ENCODE measurements around the gene GPR160.

GPR160 gene

DNA sequence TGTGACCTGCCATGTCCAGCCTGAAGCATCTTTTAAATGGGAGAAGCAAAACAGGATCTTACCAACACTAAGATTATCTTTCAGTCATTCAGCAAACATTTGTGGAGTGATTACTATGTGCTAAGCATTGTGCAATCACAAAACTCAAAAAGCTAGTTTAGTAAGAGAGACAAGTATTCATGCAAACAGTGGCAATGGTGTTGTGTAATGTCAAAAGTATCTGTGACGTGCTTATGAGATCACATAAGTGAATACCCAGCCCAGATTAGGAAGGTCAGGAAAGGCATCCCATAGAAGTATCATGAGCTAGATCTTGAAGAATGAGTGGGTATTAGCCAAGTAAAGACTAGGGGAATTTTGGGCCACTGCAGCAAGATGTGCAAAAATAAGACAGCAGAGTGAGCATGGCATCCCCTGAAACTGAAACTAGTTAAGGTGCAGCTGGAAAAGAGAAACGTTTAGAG lies 39.1 kb upstream of the GPR160 start:
- no peak for DNase-seq (ENCODE audit: low read depth)
- TF ChIP-seq, protein P1, sequence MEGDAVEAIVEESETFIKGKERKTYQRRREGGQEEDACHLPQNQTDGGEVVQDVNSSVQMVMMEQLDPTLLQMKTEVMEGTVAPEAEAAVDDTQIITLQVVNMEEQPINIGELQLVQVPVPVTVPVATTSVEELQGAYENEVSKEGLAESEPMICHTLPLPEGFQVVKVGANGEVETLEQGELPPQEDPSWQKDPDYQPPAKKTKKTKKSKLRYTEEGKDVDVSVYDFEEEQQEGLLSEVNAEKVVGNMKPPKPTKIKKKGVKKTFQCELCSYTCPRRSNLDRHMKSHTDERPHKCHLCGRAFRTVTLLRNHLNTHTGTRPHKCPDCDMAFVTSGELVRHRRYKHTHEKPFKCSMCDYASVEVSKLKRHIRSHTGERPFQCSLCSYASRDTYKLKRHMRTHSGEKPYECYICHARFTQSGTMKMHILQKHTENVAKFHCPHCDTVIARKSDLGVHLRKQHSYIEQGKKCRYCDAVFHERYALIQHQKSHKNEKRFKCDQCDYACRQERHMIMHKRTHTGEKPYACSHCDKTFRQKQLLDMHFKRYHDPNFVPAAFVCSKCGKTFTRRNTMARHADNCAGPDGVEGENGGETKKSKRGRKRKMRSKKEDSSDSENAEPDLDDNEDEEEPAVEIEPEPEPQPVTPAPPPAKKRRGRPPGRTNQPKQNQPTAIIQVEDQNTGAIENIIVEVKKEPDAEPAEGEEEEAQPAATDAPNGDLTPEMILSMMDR (IDR thresholded peaks at IDR 0.05; ENCODE audit: control insufficient read depth, extremely low read depth, insufficient read depth): no peak
- no peak overlapping the region for H3K4me3 ChIP-seq (ENCODE audit: low read depth, low read length)

DNA sequence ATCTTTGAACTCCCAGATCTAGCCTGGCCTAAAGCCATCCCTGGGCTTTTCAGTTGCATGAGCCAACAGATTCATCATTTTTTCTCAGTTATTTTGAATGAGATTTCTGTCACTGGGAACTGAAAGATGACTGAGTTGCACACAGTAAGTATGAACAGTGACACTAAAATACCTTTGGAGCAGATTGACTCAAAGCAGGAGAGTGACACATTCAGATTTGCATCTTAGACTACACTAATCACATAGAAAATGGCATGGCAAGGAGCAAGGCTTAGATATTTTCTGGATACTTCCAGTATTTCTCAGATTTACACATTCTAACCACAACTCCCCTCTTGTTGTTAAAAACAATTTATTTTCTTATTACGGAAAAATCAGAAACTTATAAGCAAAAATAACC lies 38.4 kb upstream of the GPR160 start:
- no peak for DNase-seq (ENCODE audit: low read depth)
- no peak overlapping the region for H3K4me3 ChIP-seq (ENCODE audit: low read depth, low read length)
- TF ChIP-seq, protein P1 (IDR thresholded peaks at IDR 0.05; ENCODE audit: control insufficient read depth, extremely low read depth, insufficient read depth): no peak

DNA sequence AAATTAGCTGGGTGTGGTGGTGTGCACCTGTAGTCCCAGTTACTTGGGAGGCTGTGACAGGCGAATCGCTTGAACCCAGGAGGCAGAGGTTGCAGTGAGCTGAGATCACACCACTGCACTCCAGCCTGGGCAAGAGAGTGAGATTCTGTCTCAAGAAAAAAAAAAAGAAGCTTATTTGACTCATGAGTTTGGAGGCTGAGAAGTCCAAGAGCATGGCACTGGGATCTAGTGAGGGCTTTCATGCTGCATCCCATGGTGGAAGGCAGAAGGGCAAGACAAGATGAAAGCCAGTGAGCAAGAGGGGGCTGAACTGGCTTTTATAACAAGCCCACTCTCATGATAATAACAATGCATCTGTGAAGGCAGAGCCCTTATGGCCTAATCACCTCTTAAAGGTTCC lies 37.7 kb upstream of the GPR160 start:
- no peak overlapping the region for H3K4me3 ChIP-seq (ENCODE audit: low read depth, low read length)
- no peak for DNase-seq (ENCODE audit: low read depth)
- TF ChIP-seq, protein P1 (IDR thresholded peaks at IDR 0.05; ENCODE audit: control insufficient read depth, extremely low read depth, insufficient read depth): no peak

DNA sequence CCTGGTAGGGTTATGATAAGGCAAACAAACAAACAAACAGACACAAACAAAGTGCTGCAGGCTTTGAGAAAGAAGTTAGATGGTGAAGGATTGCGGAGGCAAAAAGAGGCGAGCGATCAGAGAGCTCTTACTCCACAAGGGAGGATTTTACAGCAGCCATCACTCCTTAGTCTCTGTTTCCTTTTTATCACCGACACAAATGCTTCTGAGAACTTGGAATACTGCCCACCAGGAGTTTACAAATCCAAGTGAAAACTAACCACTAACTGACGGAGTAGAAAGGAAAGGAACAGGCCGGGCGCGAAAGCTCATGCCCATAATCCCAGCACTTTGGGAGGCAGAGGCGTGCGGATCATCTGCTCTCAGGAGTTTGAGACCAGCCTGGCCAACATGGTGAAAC lies 35.6 kb upstream of the GPR160 start:
- TF ChIP-seq, protein P1 (IDR thresholded peaks at IDR 0.05; ENCODE audit: control insufficient read depth, extremely low read depth, insufficient read depth): no peak
- DNase-seq (ENCODE audit: low read depth): no peak
- H3K4me3 ChIP-seq (ENCODE audit: low read depth, low read length): no peak overlapping the region

DNA sequence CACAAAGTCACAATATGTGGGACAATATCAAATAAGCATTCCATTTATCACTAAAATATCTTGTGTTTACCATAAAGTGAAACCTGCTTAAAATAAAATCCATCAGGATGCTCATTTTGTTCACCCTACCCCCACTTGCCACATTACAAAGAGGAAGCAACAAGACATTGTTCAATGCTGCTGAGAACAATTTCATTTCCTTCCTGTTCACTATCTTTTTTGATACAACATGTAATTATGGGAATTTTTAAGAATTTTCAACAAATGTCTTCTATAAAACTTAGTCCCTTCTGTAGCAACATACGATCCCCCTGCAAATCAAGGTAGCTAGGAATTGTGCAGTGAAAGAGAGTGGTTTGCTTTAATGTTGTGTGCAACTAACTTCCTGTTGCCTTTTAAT lies 34.9 kb upstream of the GPR160 start:
- no peak for DNase-seq (ENCODE audit: low read depth)
- H3K4me3 ChIP-seq (ENCODE audit: low read depth, low read length): no peak overlapping the region
- TF ChIP-seq, protein P1 (IDR thresholded peaks at IDR 0.05; ENCODE audit: control insufficient read depth, extremely low read depth, insufficient read depth): no peak

DNA sequence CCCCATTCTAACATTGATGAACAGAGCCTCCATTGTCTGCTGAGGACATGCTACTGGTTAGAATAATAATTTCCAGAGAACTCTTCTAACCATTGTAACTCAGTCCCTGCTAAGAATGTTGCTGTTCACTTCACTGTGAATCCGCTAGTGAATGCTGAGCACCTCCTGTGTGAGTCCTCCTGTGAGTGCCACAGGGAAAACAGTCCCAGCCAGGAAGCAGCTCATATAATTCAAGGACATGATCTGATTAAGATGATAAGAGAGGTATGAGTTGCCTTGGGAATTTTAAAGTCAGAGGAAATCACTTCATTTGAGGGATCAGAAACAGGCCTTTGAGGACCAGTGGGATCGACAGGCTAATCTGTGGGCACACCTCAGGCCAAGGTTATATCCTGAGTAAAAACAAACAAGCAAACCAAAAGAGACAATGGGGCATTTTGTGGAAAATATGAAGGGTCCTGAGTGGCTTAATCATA lies 33.9 kb upstream of the GPR160 start:
- no peak for DNase-seq (ENCODE audit: low read depth)
- H3K4me3 ChIP-seq (ENCODE audit: low read depth, low read length): no peak overlapping the region
- TF ChIP-seq, protein P1 (IDR thresholded peaks at IDR 0.05; ENCODE audit: control insufficient read depth, extremely low read depth, insufficient read depth): no peak

DNA sequence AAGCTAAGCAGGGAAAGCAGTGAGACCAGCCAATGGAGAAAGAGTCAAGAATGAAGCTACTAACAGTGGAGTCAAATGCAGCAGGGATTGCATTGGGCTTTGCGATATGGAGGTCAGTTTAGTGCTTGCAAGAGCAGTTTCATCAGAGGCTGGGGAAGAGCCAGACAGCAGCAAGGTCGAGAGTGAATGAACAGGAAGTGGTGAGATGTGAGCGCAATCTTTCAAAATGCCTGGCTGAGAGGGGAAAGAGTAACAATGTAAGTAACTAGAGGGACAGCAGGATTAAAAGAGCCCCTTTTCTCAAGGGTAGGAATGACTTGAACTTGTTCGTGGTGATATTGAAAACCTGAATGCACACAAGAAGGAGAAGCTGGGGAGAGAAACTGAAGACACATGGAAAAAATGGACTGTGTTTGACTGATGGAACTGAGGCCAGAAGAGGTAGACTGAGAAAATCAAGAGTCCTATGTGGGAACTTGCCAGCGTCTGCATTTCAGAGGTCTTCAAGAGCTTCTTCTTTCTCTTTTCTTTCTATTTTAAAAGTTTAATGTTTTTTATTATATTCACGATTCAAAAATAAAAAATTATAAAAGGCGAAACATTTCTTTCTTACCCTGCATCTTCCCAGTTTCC lies 30.6 kb upstream of the GPR160 start:
- no peak overlapping the region for H3K4me3 ChIP-seq (ENCODE audit: low read depth, low read length)
- DNase-seq (ENCODE audit: low read depth): no peak
- TF ChIP-seq, protein P1 (IDR thresholded peaks at IDR 0.05; ENCODE audit: control insufficient read depth, extremely low read depth, insufficient read depth): no peak
